Measurements from ENCODE around the gene PTGR2. TPM values are rescaled to one million over a fixed set of nuclear protein-coding genes. Genes with fewer than 3 reads are reported as not detected.
"Not testable (repeated sequence)": the region's sequence is repeated elsewhere in the genome, so short reads cannot be mapped to it uniquely, and the experiment has no call there.

The PTGR2 gene
- total and polyA plus RNA-seq, 4 donors: 4.2 to 9.5 (median 7.9) TPM

GRCh38 chr14:73863209-73863608 is 11.6 kb downstream of the PTGR2 start:
- Histone ChIP-seq H3K9ac (ENCODE audit: low read depth in 1 of 2, low read length in 2 of 2) (no peak overlapping the region), H3K9me3 (ENCODE audit: control insufficient read depth in 4 of 4, low read length in 3 of 4) (no peaks in the 10 kb centered on the region), H3K27ac (ENCODE audit: low read depth in 1 of 2, low read length in 2 of 2) (no peak overlapping the region), H3K4me1 (ENCODE audit: control insufficient read depth in 4 of 4, insufficient read depth in 4 of 4, low read length in 3 of 4) (no peaks in the 10 kb centered on the region), H3K27me3 (ENCODE audit: control insufficient read depth in 4 of 4, insufficient read depth in 4 of 4, low read length in 3 of 4) (no peaks in the 10 kb centered on the region), H3K36me3 (ENCODE audit: control insufficient read depth in 4 of 4, insufficient read depth in 3 of 4, low read depth in 1 of 4, low read length in 3 of 4) (peaks cover 0 to 15% (median 7%) of the 10 kb centered on the region in 4 donors), H3K4me3 (ENCODE audit: low read depth in 1 of 3, low read length in 3 of 3) (no peak overlapping the region)
- 95% methylated on average over 2 of the region's 2 CpGs for WGBS
- TF ChIP-seq ATF3 (IDR thresholded peaks at IDR 0.05) (no peak), HNF4G (IDR thresholded peaks at IDR 0.05) (no peak), GABPA (IDR thresholded peaks at IDR 0.05 in 1 of 2, conservative IDR thresholded peaks at IDR 0.05 in 1 of 2) (no peak)
- DNase-seq (ENCODE audit: low spot score): no peak

DNA sequence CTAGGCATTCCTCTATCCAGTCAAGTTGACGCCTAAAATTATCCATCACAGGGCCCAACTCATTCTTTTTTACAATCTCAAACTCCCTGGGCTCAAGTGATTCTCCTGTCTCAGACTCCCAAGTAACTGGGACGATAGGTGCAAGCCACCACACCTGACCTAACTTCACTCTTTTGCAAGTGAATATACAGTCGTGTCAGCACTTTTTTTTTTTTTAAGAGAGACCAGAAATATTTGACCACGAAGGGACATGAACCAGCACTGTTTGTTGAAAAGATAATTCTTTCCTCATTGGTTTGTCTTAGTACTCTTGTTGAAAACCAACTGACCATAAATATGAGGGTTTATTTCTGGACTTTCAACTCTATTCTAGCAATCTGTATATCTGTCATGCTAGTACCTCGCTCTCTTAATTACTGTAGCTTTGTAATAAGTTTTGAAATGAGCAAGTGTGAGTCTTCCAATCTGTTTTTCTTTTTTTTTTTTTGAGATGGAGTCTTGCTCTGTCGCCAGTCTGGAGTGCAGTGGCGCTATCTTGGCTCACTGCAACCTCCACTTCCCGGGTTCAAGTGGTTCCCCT is 14.0 kb downstream of the PTGR2 start:
- Histone ChIP-seq H3K4me1 (ENCODE audit: control insufficient read depth in 4 of 4, insufficient read depth in 4 of 4, low read length in 3 of 4) (no peaks in the 10 kb centered on the region), H3K36me3 (ENCODE audit: control insufficient read depth in 4 of 4, insufficient read depth in 3 of 4, low read depth in 1 of 4, low read length in 3 of 4) (peaks cover 0 to 15% (median 7%) of the 10 kb centered on the region in 4 donors), H3K27me3 (ENCODE audit: control insufficient read depth in 4 of 4, insufficient read depth in 4 of 4, low read length in 3 of 4) (no peaks in the 10 kb centered on the region), H3K9me3 (ENCODE audit: control insufficient read depth in 4 of 4, low read length in 3 of 4) (no peaks in the 10 kb centered on the region), H3K9ac (ENCODE audit: low read depth in 1 of 2, low read length in 2 of 2) (no peak overlapping the region), H3K27ac (ENCODE audit: low read depth in 1 of 2, low read length in 2 of 2) (no peak overlapping the region), H3K4me3 (ENCODE audit: low read depth in 1 of 3, low read length in 3 of 3) (no peak overlapping the region)
- DNase-seq (ENCODE audit: low spot score): no peak
- WGBS: 77% methylated on average over 8 of the region's 8 CpGs
- TF ChIP-seq HNF4A (conservative IDR thresholded peaks at IDR 0.05) (no peak), YY1 (IDR thresholded peaks at IDR 0.05) (no peak), FOXA2 (IDR thresholded peaks at IDR 0.05) (no peak), SP1 (IDR thresholded peaks at IDR 0.05) (no peak), RAD21 (IDR thresholded peaks at IDR 0.05) (no peak), REST (IDR thresholded peaks at IDR 0.05) (no peak), ATF3 (IDR thresholded peaks at IDR 0.05) (no peak), HNF4G (IDR thresholded peaks at IDR 0.05) (no peak), GABPA (IDR thresholded peaks at IDR 0.05 in 1 of 2, conservative IDR thresholded peaks at IDR 0.05 in 1 of 2) (no peak), EGR1 (IDR thresholded peaks at IDR 0.05; ENCODE audit: low read depth in 2 of 2) (no peak), JUND (IDR thresholded peaks at IDR 0.05) (no peak), FOXA1 (IDR thresholded peaks at IDR 0.05) (no peak), RXRA (IDR thresholded peaks at IDR 0.05) (no peak), NR2F2 (IDR thresholded peaks at IDR 0.05) (no peak)
- TF ChIP-seq, protein P1, sequence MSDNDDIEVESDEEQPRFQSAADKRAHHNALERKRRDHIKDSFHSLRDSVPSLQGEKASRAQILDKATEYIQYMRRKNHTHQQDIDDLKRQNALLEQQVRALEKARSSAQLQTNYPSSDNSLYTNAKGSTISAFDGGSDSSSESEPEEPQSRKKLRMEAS (IDR thresholded peaks at IDR 0.05): no peak

DNA sequence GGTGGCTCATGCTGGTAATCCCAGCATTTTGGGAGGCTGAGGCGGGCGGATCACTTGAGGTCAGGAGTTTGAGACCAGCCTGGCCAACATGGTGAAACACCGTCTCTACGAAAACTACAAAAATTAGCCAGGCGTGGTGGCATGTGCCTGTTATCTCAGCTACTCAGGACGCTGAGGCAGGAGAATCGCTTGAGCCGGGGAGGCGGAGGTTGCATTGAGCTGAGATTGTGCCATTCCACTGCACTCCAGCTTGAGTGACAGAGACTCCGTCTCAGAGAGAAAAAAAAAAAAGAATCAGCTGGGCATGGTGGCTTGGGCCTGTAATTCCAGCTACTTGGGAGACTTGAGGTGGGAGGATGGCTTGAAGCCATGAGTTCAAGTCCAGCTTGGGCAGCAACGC is 18.1 kb downstream of the PTGR2 start:
- not testable (repeated sequence) for H3K9ac ChIP-seq (ENCODE audit: low read depth in 1 of 2, low read length in 2 of 2); H3K27ac ChIP-seq (ENCODE audit: low read depth in 1 of 2, low read length in 2 of 2); H3K4me3 ChIP-seq (ENCODE audit: low read depth in 1 of 3, low read length in 3 of 3); H3K36me3 ChIP-seq (ENCODE audit: control insufficient read depth in 4 of 4, insufficient read depth in 3 of 4, low read depth in 1 of 4, low read length in 3 of 4); H3K27me3 ChIP-seq (ENCODE audit: control insufficient read depth in 4 of 4, insufficient read depth in 4 of 4, low read length in 3 of 4); H3K4me1 ChIP-seq (ENCODE audit: control insufficient read depth in 4 of 4, insufficient read depth in 4 of 4, low read length in 3 of 4); H3K9me3 ChIP-seq (ENCODE audit: control insufficient read depth in 4 of 4, low read length in 3 of 4); DNase-seq (ENCODE audit: low spot score)
- 95% methylated on average over 11 of the region's 11 CpGs for WGBS
